Lung (tissue), 12 donors: ENCODE data around the gene MTPN. TPM values are rescaled to one million over a fixed set of nuclear protein-coding genes. Genes with fewer than 3 reads are reported as not detected.

Source experiments
- ATAC-seq: fragments of 200-7000 bp; cut with Tn5 transposase; one replicate; pipeline ENCODE4 v1.9.1; 2020; ENCODE audit warnings: moderate number of reproducible peaks; ENCODE audit not compliant: insufficient read depth, low FRiP score
- DNase-seq, 3 donors: peaks; one replicate each; pipeline ENCODE4 v3.0.0-alpha.2; 2013 to 2017
- H3K27ac ChIP-seq, 2 donors: one replicate each; pipeline ENCODE4 v1.5.1; 2013; ENCODE audit warnings: mild to moderate bottlenecking in 2 of 2, moderate library complexity in 2 of 2, control low read depth in 1 of 2, inconsistent platforms in 1 of 2, low read depth in 1 of 2, low read length in 1 of 2
- H3K27me3 ChIP-seq, 3 donors: one replicate each; pipeline ENCODE4 v1.5.1; 2013; ENCODE audit warnings: low read length in 2 of 3; ENCODE audit not compliant: control insufficient read depth in 3 of 3, insufficient read depth in 3 of 3
- H3K36me3 ChIP-seq, 4 donors: one replicate each; pipeline ENCODE4 v1.5.1; 2013; ENCODE audit warnings: low read length in 4 of 4, mild to moderate bottlenecking in 1 of 4, moderate library complexity in 1 of 4; ENCODE audit not compliant: control insufficient read depth in 4 of 4, insufficient read depth in 4 of 4
- H3K4me1 ChIP-seq, 5 donors: one replicate each; pipeline ENCODE4 v1.5.1; 2013; ENCODE audit warnings: low read length in 5 of 5, mild to moderate bottlenecking in 2 of 5, moderate library complexity in 1 of 5; ENCODE audit not compliant: control insufficient read depth in 5 of 5, insufficient read depth in 5 of 5
- H3K4me3 ChIP-seq: one replicate; pipeline ENCODE4 v1.5.1; 2013; ENCODE audit warnings: mild to moderate bottlenecking, control low read depth, moderate library complexity
- H3K9ac ChIP-seq, 2 donors: one replicate each; pipeline ENCODE4 v1.5.1; 2013; ENCODE audit warnings: low read length in 2 of 2, control low read depth in 1 of 2; ENCODE audit not compliant: insufficient read depth in 1 of 2
- H3K9me3 ChIP-seq, 4 donors: one replicate each; pipeline ENCODE4 v1.5.1; 2013; ENCODE audit warnings: low read length in 3 of 4, mild to moderate bottlenecking in 1 of 4, moderate library complexity in 1 of 4; ENCODE audit not compliant: control insufficient read depth in 4 of 4, insufficient read depth in 3 of 4
- WGBS, 2 donors: extraction: QIAGEN DNeasy Blood & Tissue Kit; methylation state at CpG; one replicate each; pipeline ENCODE4 v1.1.7; 2013; 5-methylcytosine and 5-hydroxymethylcytosine counted together
- polyA plus RNA-seq, 2 donors: library from polyadenylated mRNA; stranded (reverse); fragments of 200-250 nt; gene quantifications; one replicate each; pipeline ENCODE4 v1.2.1, GENCODE V29; 2013
- total RNA-seq, 2 donors: library from RNA; depleted of rRNA in 1 of 2; stranded (reverse); fragments of >200 nt in 1 of 2; gene quantifications; one replicate each; pipeline ENCODE4 v1.2.1, GENCODE V29; 2014 to 2021
- TF ChIP-seq, protein P1 (sequence below): IDR thresholded peaks from 2 replicates; pipeline ENCODE4 v1.5.1; 2012; ENCODE audit warnings: mild to moderate bottlenecking; ENCODE audit errors: control extremely low read depth, extremely low read depth
- donor health status: control.
- donor health status: control.
- donor health status: Bipolar disorder and iron deficiency.
- donor health status: healthy.
- donor health status: DM: yes; HTN: yes; CAD: no.

Gene MTPN
- total and polyA plus RNA-seq, 4 donors = 32.9 to 116 (median 105) TPM

- DNase-seq (no peak), ATAC-seq (no peak)
- TF ChIP-seq, protein P1, sequence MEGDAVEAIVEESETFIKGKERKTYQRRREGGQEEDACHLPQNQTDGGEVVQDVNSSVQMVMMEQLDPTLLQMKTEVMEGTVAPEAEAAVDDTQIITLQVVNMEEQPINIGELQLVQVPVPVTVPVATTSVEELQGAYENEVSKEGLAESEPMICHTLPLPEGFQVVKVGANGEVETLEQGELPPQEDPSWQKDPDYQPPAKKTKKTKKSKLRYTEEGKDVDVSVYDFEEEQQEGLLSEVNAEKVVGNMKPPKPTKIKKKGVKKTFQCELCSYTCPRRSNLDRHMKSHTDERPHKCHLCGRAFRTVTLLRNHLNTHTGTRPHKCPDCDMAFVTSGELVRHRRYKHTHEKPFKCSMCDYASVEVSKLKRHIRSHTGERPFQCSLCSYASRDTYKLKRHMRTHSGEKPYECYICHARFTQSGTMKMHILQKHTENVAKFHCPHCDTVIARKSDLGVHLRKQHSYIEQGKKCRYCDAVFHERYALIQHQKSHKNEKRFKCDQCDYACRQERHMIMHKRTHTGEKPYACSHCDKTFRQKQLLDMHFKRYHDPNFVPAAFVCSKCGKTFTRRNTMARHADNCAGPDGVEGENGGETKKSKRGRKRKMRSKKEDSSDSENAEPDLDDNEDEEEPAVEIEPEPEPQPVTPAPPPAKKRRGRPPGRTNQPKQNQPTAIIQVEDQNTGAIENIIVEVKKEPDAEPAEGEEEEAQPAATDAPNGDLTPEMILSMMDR = no peak
- no peaks in the 10 kb centered on the region for H3K9me3 ChIP-seq
- H3K27me3 ChIP-seq = no peaks in the 10 kb centered on the region
- H3K4me3 ChIP-seq = no peak overlapping the region
- no peak overlapping the region for H3K27ac ChIP-seq
- peaks cover 4 to 37% (median 9%) of the 10 kb centered on the region in 5 donors for H3K4me1 ChIP-seq
- 90 to 94% methylated on average over 2 of the region's 2 CpGs for WGBS, 2 donors
- peaks cover 0 to 4% (median 0%) of the 10 kb centered on the region in 4 donors for H3K36me3 ChIP-seq
- H3K9ac ChIP-seq = no peak overlapping the region
Measured at GRCh38 chr7:135934651-135935050, 42.5 kb downstream of the MTPN start.

DNA sequence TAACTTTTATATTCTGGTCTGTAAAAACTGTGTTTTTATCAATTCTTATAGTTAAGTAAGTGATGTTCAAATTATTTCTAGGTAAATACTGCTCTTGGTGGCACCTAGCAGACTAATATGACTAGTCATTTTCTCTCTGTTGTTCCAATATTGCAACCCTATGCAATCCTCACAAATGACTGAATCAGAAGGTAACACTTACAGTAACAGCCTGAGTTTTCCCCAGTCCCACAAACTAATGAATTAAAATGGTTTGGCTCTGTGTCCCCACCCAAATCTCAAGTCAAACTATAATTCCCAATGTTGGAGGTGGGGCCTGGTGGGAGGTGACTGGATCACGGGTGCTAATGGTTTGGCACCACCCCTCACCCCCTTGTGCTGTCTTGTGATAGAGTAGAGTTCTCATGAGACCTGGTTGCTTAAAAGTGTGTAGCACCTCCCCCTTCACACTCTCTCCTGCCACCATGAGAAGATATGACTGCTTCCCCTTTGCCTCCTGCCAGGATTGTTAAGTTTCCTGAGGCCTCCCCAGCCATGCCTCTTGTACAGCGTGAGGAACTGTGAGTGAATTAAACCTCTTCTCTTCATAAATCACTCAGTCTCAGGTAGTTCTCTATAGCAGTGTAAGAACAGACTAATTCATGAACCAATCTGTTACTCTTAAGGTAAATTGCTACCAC lies 43.5 kb downstream of the MTPN start:
- peaks cover 0 to 3% (median under 1%) of the 10 kb centered on the region in 4 donors for H3K36me3 ChIP-seq
- H3K4me3 ChIP-seq = no peak overlapping the region
- no peaks in the 10 kb centered on the region for H3K27me3 ChIP-seq
- TF ChIP-seq, protein P1 = no peak
- WGBS, 2 donors = 71 to 83% methylated on average over 2 of the region's 2 CpGs
- H3K9me3 ChIP-seq = no peaks in the 10 kb centered on the region
- ATAC-seq (no peak), DNase-seq (no peak)
- H3K27ac ChIP-seq = no peak overlapping the region
- no peak overlapping the region for H3K9ac ChIP-seq
- H3K4me1 ChIP-seq = peaks cover 4 to 32% (median 9%) of the 10 kb centered on the region in 5 donors

DNA sequence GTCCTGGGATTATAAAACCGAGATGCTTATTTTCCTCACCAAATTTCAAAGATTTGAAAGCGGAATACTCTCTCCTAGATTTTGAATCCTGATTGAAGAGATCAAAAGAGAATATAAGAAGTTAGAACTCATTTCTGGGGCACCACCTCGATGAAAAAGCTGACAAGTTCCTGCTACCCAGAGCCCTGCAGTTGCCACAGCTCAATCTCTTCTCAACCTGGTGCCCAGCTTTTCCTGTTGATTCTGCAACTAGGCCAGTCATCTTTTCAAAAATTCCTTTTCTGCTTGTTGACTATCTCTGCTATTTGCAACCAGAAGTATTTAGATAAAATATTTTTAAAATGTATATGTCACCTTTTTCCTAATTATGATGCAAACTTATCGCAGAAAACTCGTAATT lies 45.0 kb downstream of the MTPN start:
- H3K4me1 ChIP-seq = peaks cover 4 to 27% (median 9%) of the 10 kb centered on the region in 5 donors
- ATAC-seq (no peak), DNase-seq (no peak)
- H3K4me3 ChIP-seq = no peak overlapping the region
- no peak overlapping the region for H3K9ac ChIP-seq
- peaks cover 0 to 3% (median 1%) of the 10 kb centered on the region in 4 donors for H3K36me3 ChIP-seq
- H3K9me3 ChIP-seq = no peaks in the 10 kb centered on the region
- WGBS, 2 donors = 64 to 81% methylated on average over 5 of the region's 5 CpGs
- no peaks in the 10 kb centered on the region for H3K27me3 ChIP-seq
- TF ChIP-seq, protein P1 = no peak
- no peak overlapping the region for H3K27ac ChIP-seq
